Fibroblast of skin of scalp (primary cell): ENCODE data around the gene CTAG1B.
"Not testable (repeated sequence)": the region's sequence is repeated elsewhere in the genome, so short reads cannot be mapped to it uniquely, and the experiment has no call there.

Experiments used
- DNase-seq: peaks from one replicate; pipeline ENCODE4 v3.0.0-alpha.2; 2013

CTAG1B gene

DNA sequence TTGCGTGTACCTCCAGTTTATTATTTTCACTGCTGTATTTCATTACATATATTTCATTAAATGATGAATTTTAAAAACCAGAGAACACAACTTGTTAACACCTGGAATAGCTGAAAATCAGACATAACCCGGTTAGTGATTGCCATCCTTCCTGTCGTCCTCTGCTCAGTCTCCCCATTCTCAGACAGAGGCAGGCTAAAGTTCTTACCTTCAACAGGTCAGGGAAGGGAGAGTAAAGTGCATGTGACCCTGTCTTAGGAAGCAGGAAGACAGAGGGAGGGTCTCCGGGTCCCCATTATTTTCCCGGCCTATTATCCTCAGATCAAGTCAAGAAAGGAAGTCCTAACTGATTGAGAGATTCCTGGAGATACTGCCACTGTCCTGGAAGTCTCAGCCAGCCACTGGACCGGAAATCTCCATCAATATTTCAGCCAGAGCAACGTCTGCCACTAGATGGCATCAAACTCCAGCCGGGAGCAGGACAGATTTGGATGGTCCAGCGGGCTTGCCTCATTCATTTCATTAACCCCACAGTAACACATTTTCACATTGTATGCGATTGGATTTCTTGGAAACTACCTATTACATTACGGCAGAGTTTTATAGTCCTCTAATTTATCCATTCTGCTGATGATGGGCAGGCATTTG is 1.8 kb upstream of the CTAG1B start:
- not testable (repeated sequence) for DNase-seq

DNA sequence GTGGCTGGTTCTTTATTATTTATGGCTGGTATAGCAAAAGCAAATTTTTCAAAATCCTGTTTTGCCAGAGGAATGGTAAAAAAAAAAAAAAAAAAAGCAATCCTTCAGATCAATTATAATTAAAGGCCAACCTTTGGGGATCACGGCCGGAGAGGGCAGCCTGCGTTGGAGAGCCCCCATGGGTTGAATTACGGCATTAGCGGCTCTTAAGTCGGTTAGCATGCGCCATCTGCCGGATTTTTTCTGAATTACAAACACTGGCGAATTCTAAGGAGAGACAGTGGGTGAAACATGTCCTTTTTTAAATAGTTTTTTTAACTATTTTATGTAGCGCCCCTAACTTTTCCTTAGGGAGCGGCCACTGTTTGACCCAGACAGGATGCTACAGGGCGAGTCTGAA is 5.5 kb downstream of the CTAG1B start:
- DNase-seq: not testable (repeated sequence)

DNA sequence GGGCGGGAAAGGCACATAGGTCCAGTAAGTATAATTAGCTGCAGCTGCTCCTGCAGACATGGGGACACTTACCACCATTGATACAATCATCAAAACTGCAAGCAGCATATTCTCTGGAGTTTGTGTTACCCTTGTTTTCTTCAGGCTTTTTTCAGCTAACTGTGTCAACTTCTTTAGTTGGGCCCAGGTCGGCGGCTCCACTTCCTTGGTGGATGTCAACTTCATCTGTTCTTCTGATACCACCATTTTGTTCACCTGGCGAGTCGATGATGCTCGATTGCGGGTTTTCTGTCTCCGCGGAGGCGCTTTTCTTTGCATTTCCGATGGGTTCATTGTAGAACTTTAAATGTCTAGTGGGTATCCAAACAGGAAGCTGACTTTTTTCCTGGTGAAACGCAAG is 7.9 kb downstream of the CTAG1B start:
- DNase-seq: not testable (repeated sequence)

DNA sequence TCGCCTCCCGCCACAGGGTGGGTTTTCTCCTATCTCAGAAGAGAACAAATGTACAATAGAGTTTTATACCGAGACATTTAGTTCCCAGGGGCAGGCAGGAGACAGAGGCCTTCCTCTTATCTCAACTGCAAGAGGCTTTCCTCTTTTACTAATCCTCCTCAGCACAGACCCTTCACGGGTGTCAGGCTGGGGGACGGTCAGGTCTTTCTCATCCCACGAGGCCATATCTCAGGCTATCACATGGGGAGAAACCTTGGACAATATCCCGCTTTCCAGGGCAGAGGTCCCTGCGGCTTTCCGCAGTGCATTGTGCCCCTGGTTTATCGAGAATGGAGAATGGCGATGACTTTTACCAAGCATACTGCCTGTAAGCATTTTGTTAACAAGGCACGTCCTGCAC is 10.3 kb downstream of the CTAG1B start:
- DNase-seq: not testable (repeated sequence)

DNA sequence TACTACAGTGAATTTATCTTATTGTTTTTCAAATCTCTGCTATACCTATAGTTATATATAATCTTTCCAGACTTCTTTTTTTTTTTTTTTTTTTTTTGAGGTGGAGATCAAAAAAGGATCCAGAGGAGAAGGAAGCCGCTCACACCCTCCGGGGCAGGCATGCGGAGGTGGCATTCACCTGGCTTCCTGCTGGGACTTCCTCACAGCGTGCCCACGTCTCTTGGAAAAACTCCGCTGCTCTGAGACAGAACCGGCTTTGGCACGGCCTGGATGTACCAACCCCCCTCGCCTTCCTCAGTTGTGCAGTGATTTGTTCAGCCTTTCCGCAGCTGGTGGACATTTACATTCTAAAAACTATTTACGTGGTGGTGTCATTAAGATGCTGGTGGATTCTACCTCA is 11.1 kb downstream of the CTAG1B start:
- not testable (repeated sequence) for DNase-seq

DNA sequence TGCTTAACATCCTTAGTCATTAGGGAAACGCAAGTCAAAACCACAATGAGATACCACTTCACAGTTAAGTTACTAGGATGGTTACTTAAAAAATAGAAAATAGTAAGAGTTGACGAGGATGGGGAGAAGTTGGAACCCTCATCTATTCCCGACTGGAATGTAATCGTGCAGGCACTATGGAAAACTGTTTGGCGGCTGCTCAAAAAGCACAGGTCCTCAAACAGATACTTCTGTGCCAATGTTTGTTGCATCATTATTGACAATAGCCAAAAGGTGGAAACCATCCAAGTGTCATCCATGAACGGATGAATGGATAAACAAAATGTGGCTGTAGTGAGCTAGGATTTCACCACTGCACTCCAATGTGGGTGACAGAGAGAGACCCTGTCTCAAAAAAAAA is 11.7 kb downstream of the CTAG1B start:
- DNase-seq: no peak

DNA sequence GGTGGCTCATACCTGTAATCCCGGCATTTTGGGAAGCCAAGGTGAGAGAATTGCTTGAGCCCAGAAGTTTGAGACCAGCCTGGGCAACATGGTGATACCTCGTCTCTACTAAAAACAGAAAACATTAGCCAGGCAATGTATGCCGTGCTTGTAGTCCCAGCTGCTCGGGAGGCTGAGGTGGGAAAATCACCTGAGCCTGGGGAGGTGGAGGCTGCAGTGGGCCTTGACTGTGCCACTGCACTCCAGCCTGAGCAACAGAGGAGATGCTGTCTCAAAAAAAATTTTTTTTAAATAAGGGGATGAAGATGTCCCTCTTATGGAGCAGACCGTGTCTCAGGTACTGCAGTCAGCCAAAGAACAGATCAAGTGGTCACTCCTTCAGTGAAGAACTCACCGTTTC is 13.5 kb downstream of the CTAG1B start:
- DNase-seq: no peak

DNA sequence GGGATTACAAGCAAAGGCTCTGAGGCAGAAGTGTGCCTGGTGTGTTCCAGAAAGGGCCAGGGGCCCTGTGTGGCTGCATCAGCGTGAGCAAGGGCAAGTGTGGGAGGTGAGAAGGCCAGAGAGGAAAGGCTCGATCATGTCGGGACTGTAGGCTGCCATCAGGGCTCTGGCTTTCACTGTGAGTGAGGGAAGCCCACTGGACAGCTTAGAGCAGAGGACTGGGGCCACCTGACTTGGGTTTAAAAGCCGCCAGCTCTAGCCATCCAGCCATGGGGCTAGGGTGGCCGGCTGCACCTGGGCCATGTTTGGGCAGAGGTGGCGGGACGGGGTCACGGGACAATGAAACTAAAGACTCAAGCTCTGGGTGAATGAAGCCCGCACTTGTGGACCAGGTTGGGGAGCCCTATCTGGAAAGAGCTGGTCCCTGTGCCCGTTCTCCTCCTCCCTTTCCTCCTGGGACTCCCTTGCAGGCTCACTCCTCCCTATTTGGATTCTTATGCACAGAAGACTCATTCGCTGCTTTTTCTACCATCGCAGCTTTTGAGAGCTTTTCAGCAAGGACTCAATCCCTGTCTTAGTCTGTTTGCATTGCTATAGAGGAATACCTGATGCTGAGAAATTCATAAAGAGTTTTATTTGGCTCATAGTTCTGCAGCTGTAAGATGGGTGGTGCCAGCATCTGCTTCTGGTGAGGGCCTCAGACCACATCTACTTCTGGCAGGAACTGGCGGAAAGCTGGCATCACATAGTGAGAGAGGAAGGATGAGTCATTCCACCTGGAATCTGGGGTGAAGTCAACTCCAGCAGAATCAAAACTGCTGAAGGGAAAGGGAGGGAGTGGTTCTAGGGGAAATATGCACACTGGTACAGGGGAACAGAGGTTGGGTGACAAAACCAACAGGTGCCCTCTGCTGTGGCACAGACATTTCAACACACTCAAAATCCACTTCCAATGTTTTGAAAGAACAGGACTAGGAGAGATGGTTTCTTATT is 15.3 kb downstream of the CTAG1B start:
- DNase-seq: peak; percentile 54

DNA sequence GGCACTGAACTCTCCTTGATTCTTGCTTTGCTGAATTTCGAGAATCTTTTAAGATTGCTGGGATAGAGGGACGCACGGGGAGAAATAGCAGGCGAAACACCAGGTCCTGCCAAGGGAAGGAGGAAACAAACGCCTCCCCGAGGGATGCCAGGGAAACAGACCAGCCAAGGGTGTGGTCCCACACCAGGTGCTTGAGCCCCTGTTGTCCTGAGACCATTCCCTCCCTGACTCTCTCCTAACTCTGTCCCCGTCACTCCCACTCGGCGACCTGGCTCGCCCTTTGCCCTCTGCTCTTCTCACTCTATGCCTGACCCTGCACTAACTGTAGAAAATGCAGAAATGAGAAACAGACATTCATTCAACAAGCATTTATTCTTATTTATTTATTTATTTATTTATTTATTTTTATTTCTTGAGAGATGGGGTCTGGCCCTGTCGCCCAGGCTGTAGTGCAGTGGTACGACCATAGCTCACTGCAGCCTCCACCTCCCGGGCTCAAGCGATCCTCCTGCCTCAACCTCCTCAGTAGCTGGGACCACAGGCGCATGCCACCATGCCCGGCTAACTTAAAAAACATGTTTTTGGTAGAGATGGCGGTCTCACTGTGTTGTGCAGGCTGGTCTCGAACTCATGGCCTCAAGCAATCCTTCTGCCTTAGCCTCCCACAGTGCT is 16.2 kb downstream of the CTAG1B start:
- DNase-seq: no peak

DNA sequence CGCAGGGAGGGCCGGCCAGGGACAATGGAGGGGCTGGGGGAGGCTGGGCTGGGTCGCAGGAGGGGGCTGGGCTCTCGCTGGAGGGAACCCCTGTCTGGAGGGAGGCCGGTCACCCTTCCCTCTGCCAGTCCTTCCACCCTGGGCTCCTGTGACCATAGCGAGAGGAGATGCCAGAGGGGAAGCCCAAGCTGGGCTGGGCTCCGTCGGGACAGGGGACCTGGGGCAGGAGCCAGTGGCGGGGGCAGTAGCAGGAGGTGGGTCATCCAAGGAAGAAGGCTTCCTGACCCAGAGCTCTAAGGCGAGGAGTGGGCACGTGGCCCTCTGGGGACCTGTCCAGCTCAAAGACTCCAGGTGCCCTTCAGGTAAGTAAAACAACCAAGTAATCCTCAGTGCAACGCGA is 16.9 kb downstream of the CTAG1B start:
- no peak for DNase-seq

DNA sequence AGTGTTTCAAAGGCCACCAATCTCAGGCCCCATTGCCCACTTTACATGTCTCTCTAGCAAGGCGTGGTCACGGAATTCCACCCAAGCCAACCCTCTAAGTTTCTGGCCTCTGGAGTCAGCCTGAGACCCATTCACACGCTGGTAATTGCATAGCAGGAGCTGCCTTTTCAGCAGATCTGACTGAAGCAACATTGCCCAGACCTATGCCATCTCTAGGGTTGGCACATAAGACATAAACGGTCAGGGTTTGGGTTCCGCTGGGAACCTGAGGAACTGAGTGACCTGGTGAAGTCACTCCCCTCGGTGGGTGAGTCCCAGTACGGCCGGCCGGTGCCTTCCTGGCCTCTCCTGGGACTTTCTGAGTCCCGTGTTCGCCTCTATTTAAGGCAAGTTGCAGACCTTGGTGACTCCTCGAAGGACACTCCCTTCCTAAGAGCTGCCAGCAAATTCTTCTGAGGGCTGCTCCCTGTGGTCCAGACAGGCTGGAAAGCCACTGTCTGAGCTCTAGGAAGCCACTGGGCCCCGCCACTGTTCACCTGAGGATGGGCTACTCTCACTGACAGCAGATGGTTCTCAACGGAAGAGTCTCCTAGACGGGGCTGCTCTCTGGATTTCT is 18.2 kb downstream of the CTAG1B start:
- DNase-seq: peak; percentile 48

DNA sequence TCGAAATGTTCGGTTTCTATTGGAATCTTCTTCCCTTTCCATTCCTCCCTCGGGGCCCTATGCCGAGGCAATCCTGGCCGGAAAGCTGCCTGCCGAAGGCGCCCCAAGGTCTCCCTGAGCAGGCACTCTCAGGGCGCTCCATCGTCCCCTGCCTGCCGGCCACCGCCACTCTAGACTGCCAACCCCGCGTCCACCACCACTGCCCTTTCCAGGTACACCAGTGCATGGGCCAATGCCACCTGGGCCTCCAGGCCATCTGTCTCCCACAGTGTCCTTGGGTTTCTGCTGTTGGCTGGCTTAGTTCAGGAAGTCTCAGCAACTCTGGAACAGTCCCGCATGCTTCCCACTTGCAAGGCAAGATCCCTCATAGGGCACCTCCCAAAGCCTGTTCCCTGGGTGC is 19.6 kb downstream of the CTAG1B start:
- no peak for DNase-seq

DNA sequence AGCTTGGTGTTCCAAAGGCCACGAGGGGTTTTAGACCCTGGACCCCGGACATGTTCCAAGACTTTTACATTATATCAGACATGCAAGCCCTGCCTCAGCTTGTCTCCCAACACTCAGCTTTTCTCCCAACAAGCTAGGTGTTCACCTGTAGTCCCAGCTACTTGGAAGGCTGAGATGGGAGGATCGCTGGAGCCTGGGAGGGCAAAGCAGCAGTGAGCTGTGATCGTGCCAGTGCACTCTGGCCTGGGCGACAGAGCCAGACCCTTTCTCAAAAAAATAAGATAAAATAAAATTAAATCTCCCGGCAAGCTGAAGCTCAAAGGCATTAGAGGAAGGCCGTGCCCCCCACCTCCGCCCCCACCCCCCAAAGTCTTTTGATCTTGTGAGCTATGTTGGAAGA is 20.4 kb downstream of the CTAG1B start:
- DNase-seq: no peak

DNA sequence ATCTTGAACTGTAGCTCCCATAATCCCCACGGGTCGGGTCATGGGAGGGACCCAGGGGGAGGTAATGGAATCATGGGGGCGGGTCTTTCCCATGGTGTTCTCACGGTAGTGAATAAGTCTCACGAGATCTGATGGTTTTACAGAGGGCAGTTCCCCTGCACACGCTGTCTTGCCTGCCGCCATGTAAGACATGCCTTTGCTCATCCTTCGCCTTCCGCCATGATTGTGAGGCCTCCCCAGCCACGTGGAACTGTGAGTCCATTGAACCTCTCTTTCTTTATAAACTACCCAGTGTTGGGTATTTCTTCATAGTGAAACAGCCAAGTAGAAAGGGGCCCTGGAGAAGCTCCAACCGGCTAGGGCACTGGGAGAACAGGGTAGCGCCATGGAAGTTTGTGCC is 21.9 kb downstream of the CTAG1B start:
- DNase-seq: no peak

DNA sequence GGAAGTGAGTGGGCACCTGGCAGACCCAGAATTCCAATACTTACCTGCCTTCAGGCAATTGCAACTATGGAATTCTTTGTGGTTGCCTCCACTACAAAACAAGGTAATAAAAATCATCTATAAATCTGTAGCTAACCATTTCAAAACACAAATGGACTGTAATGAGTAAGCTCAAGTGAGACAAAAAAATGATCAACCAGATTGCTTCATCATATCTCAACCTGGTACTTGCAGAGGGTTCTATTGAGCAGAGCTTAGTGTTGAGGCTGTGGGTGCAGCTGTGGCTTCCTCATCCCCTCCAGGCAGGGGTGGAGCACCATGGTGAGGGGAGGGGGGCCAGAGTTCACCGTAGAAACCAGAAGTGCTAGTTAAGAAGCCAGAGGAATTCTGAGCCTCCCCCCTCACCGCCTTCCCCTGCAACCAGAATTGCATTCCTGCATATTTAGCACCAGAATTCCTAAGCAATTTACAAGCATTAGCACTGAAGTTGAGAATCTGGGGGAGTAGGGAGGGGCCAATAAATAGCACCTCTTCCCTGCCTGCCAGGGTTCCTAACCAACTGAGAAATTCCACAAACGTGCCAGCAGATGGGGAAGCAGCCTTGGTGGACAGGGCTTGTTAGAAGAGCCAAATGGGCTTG is 22.7 kb downstream of the CTAG1B start:
- peak; percentile 90 for DNase-seq

DNA sequence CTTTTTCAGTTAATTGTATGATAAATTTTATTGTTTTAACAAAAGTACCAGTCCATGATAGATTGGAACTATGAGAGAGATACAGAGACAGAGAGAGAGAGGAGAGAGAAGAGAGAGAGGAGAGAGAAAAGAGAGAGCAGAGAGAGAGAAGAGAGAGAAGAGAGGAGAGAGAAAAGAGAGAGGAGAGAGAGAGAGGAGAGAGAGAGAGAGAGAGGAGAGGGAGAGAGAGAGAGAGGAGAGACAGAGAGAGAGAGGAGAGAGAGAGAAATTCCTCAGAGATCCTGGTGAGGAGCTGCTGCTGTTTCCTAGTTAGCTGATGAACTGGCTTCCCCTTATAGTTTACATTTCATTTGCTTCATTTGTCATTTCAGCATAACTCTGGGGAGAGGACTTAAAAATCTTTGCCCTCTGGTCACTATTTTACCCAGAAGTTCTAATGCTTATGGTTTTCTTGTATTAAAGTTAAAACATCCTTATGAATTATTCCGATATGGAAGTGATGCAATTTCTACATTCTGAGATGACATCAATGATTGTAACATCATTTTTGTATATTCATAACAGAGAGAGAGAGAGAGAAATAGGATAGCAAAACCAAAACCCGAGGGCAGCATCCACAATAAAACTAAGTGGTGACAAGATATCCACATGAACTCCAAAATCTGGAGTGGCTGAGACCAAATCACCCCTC is 23.4 kb downstream of the CTAG1B start:
- DNase-seq: peak; percentile 7

DNA sequence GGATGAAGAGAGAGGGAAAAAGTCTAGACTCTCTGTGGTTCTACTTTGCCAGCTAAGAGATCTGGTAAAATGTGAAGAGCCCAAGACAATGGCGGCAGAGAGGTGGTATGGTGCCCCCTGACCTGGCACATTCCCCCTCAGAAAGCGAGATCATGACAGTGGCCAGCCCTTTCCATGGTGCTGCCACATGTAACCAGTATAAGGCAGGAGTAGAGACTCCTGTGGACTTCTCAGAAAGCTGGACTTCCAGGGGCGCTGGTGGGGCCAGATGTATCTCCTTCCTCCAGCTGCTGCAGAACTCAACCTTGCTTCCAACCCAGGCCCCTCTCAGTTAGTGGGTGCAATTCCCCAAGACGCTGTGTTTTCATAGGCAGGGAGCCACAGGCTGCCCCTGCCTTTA is 24.6 kb downstream of the CTAG1B start:
- DNase-seq: no peak

DNA sequence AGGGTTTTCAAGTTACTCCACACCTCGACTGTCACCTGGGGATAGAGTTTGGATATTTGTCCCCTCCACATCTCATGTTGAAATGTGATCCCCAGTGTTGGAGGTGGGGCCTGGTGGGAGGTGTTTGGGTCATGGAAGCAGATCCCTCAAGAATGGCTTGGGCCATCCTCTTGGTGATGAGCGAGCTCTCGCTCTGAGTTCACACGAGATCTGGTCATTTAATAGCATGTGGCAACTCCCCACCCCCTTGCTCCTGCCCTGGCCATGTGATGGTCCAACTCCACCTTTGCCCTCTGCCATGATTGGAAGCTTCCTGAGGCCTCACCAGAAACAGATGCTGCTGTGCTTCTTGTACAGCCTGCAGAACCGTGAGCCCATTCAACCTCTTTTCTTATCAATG is 25.9 kb downstream of the CTAG1B start:
- DNase-seq: no peak

DNA sequence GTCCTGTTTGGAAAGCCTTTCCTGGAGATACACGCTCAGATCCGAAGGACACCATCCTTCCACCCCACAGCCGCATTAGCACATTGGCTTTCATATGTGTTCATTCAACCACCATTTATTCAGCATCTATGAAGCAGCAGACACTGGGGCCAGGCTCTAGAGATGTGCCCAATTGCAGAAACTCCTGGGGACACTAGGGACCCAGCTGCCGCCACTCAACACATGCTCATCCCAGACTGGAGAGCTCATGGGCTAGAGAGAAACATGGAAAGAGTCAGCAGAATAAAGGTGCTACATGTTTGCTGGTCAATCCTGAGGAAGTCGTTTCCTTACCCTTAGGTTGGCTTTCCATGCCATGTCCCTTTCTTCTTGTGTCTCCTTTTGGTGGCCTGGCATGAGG is 26.6 kb downstream of the CTAG1B start:
- no peak for DNase-seq

DNA sequence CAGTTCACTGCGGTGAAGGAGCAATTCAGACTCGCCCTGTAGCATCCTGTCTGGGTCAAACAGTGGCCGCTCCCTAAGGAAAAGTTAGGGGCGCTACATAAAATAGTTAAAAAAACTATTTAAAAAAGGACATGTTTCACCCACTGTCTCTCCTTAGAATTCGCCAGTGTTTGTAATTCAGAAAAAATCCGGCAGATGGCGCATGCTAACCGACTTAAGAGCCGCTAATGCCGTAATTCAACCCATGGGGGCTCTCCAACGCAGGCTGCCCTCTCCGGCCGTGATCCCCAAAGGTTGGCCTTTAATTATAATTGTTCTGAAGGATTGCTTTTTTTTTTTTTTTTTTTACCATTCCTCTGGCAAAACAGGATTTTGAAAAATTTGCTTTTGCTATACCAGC is 28.7 kb downstream of the CTAG1B start:
- not testable (repeated sequence) for DNase-seq

DNA sequence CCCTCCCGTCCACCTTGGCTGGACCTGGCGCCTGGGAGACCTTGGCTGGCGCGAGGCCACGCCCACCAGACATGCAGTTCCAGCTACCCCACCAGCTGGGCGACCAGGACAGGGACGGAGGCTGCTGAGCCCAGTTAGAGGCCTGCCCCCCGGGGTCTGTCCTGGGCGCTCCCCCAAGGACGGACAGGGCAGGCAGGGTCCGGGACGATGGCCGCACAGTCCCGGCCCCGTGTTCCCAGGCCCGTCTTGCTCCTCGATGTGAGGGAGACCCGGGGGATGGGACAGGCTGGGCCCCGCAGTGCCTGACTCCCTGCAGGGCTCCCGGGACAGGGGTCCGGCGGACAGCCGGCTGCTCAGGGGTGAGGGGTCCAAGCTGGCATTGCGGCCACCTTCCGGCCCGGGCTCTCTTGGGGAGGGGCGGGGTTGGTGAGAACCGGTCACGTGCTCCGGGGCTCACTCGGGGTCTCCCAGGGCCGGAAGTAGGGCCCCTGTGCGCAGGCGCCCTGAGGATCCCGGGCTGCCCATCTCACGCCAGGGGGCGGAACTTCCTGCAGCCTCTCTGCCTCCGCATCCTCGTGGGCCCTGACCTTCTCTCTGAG is 34.4 kb downstream of the CTAG1B start, which contains the start of gene CTAG1A:
CTAG1A (plus strand) TSS at position 549 of the 599 bp plus-strand sequence. CDS start 74 bp downstream, outside the sequence.
- not testable (repeated sequence) for DNase-seq
